Ectodermal cell (in vitro differentiated cells): ENCODE data around the gene ZNF385C.

Experiments used
- H3K27ac ChIP-seq: 2 replicates; pipeline ENCODE4 v1.7.0; 2013; ENCODE audit warnings: mild to moderate bottlenecking, low read depth, low read length; ENCODE audit not compliant: insufficient read depth, poor library complexity, severe bottlenecking
- H3K27me3 ChIP-seq: 2 replicates; pipeline ENCODE4 v1.7.0; 2013; ENCODE audit warnings: mild to moderate bottlenecking, low read length; ENCODE audit not compliant: insufficient read depth, control insufficient read depth, poor library complexity, severe bottlenecking
- H3K36me3 ChIP-seq: one replicate; pipeline ENCODE4 v1.7.0; 2013; ENCODE audit warnings: low read length; ENCODE audit not compliant: control insufficient read depth, insufficient read depth
- H3K4me1 ChIP-seq: one replicate; pipeline ENCODE4 v1.7.0; 2013; ENCODE audit warnings: low read length; ENCODE audit not compliant: control insufficient read depth, insufficient read depth
- H3K4me3 ChIP-seq: 2 replicates; pipeline ENCODE4 v1.7.0; 2013; ENCODE audit warnings: low read depth, low read length, control low read depth; ENCODE audit not compliant: insufficient read depth
- H3K9me3 ChIP-seq: 2 replicates; pipeline ENCODE4 v1.7.0; 2013; ENCODE audit warnings: mild to moderate bottlenecking, low read length, moderate library complexity; ENCODE audit not compliant: control insufficient read depth
- WGBS, 2 experiments: methylation state at CpG; one replicate each; pipeline ENCODE4 v1.1.7; 2013; ENCODE audit warnings: missing lambda C conversion rate in 2 of 2; 5-methylcytosine and 5-hydroxymethylcytosine counted together

ZNF385C gene

GRCh38 chr17:42002792-42003301 lies 95.4 kb downstream of the ZNF385C start:
- WGBS, 2 experiments: 92 to 95% methylated on average over 3 of the region's 3 CpGs

DNA sequence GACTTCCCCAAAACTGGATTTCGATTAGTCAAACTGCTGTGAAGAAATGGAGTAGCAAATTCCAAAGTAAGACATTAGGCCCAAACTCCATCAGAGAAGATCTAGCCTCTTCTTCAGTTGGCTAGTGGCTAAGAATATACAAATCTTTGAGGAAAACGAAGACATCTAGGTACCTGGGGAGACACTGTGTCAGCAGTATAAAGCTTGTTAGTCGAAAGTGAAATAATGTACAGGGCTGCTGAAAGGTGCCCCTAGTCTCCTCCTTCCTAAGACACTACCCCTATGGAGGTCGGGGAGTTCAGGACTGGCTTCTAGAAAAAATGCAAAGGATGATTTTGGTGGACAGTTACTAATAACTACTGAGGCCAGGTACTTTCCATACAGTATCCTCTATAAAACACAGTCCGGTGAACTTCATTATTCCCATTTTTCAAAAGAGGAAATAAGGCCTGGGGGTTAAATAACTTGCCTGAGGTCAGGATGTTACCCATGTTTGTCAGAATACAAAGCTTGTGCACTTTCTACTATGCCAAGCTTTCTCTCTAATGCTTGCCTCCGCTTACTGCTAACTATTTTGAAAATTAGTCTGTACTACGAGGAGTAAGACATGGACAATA lies 96.0 kb downstream of the ZNF385C start:
- WGBS, 2 experiments: 98% methylated on average over 6 of the region's 7 CpGs

More at GRCh38 chr17:42002792-42003301, 95.4 kb downstream of the ZNF385C start:
- H3K36me3 ChIP-seq: peaks cover 18% of the 10 kb centered on the region
- no peak overlapping the region for H3K4me3 ChIP-seq
- H3K9me3 ChIP-seq: no peaks in the 10 kb centered on the region
- no peaks in the 10 kb centered on the region for H3K27me3 ChIP-seq
- no peak overlapping the region for H3K27ac ChIP-seq
- H3K4me1 ChIP-seq: no peaks in the 10 kb centered on the region

GRCh38 chr17:42001729-42002128 lies 96.5 kb downstream of the ZNF385C start:
- no peaks in the 10 kb centered on the region for H3K9me3 ChIP-seq
- no peak overlapping the region for H3K27ac ChIP-seq
- WGBS, 2 experiments: 100% methylated on average over 1 to 2 of the region's 2 CpGs
- no peaks in the 10 kb centered on the region for H3K27me3 ChIP-seq
- peaks cover 28% of the 10 kb centered on the region for H3K36me3 ChIP-seq
- no peak overlapping the region for H3K4me3 ChIP-seq
- no peaks in the 10 kb centered on the region for H3K4me1 ChIP-seq

More for the DNA sequence above, 96.0 kb downstream of the ZNF385C start:
- Histone ChIP-seq H3K27ac (no peak overlapping the region), H3K27me3 (no peaks in the 10 kb centered on the region), H3K4me3 (no peak overlapping the region), H3K4me1 (no peaks in the 10 kb centered on the region), H3K36me3 (peaks cover 22% of the 10 kb centered on the region), H3K9me3 (no peaks in the 10 kb centered on the region)

- Histone ChIP-seq H3K9me3 (no peaks in the 10 kb centered on the region), H3K27me3 (no peaks in the 10 kb centered on the region), H3K27ac (no peak overlapping the region), H3K4me3 (no peak overlapping the region), H3K4me1 (no peaks in the 10 kb centered on the region), H3K36me3 (peaks cover 40% of the 10 kb centered on the region)
- 97 to 100% methylated on average over 2 to 3 of the region's 3 CpGs for WGBS, 2 experiments
These were observed 97.7 kb downstream of the ZNF385C start for GRCh38 chr17:42000413-42001133.

DNA sequence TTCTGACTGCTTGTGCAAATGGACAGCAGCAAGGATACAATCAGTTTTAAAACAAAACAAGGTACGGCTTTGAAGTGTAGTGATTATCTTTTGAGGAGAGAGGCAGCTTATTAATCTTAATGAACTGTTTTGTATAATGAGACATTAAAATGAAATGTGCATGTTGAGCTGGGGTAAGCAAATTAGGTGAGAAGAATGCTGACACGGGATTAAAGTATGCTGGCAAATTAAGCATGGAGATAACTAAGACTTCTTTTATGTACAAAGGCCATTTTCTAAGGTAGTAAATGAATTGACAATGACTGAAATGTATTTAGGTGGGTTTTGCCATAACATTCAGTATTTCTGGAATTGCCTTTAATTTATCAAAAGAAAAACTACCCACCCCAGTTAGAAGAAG lies 99.8 kb downstream of the ZNF385C start:
- Histone ChIP-seq H3K4me1 (no peaks in the 10 kb centered on the region), H3K9me3 (no peaks in the 10 kb centered on the region), H3K36me3 (peaks cover 53% of the 10 kb centered on the region), H3K4me3 (no peak overlapping the region), H3K27me3 (no peaks in the 10 kb centered on the region), H3K27ac (no peak overlapping the region)
- 47 to 50% methylated on average over 2 of the region's 2 CpGs for WGBS, 2 experiments

DNA sequence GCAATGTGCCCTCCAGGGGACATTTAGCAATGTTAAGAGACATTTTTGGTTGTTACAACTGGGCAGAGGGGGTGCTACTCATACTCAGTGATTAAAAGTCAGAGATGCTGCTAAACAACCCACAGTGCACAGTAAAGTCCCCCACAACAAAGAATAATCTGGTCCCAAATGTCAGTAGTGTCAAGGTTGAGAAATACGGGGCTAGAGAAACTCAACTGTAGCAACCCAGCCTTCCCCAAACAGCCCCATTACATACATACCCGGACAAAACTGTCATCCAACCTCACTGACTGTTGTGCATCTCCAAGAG lies 101.5 kb downstream of the ZNF385C start:
- H3K9me3 ChIP-seq: no peaks in the 10 kb centered on the region

DNA sequence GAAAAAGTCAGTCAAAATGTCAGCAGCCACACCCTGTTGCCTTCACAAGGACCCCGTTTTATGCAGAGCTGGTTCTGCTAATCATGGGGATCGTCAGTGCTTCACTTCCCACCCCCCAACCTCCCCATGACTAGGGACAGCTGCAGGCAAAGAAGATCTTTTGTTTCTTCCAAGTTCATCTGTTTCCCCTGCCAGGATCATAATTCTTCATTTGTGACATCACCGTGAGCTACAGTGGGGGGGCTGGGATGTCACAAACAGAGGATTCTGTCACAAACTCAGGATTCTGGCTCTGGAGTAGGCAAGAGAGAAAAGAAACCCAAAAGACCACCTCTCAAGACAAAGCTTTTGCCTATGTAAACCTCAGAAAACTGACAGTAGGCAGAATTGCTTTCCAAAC lies 105.7 kb downstream of the ZNF385C start:
- H3K4me3 ChIP-seq: no peak overlapping the region

More for the DNA sequence above, 101.5 kb downstream of the ZNF385C start:
- peaks cover 67% of the 10 kb centered on the region for H3K36me3 ChIP-seq
- no peak overlapping the region for H3K4me3 ChIP-seq
- no peaks in the 10 kb centered on the region for H3K4me1 ChIP-seq
- H3K27ac ChIP-seq: no peak overlapping the region
- H3K27me3 ChIP-seq: no peaks in the 10 kb centered on the region
- 90 to 100% methylated on average over 2 of the region's 2 CpGs for WGBS, 2 experiments

DNA sequence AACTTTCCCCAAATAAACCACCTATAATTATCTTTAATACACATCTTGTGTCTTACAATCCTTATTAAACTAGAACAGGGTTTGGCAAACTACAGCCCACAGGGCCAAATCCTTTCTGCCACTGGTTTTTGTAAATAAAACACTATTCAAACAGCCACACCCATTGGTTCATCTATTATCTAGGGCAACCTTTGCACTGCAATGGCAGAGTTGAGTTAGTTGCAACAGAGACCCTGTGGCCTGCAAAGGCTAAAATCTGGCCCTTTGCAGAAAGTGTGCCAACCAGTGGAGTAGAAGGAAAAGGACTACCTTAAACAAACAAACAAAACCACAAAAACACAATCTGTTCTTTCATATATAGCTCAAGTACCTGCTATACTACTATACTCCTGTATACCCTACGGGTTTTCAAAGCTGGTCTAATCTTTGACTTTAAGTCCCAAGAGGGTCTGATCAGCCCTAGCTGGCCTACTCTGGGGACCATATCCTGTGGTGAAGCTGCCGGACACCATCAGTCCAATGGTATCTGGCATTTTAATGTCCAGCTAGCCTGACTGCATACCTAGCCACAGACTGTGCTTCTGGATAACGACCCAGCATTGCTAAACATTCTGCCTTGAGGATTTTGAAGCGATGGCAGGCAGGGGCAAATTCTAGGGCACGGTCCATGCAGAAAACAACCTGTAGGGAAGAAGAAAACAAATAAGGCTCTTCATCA lies 108.4 kb downstream of the ZNF385C start:
- WGBS, 2 experiments: 87 to 89% methylated on average over 5 of the region's 5 CpGs
- no peak overlapping the region for H3K27ac ChIP-seq
- no peaks in the 10 kb centered on the region for H3K9me3 ChIP-seq
- no peak overlapping the region for H3K4me3 ChIP-seq
- no peaks in the 10 kb centered on the region for H3K4me1 ChIP-seq
- H3K36me3 ChIP-seq: peaks cover 73% of the 10 kb centered on the region
- H3K27me3 ChIP-seq: no peaks in the 10 kb centered on the region

More for the DNA sequence above, 105.7 kb downstream of the ZNF385C start:
- no peak overlapping the region for H3K27ac ChIP-seq
- H3K27me3 ChIP-seq: no peaks in the 10 kb centered on the region
- 97% methylated on average over 3 of the region's 3 CpGs for WGBS, 2 experiments
- peaks cover 77% of the 10 kb centered on the region for H3K36me3 ChIP-seq
- no peaks in the 10 kb centered on the region for H3K9me3 ChIP-seq
- no peaks in the 10 kb centered on the region for H3K4me1 ChIP-seq

GRCh38 chr17:41988418-41988817 lies 109.9 kb downstream of the ZNF385C start:
- no peak overlapping the region for H3K27ac ChIP-seq
- 88 to 100% methylated on average over 2 of the region's 2 CpGs for WGBS, 2 experiments
- no peaks in the 10 kb centered on the region for H3K4me1 ChIP-seq
- peaks cover 70% of the 10 kb centered on the region for H3K36me3 ChIP-seq
- no peaks in the 10 kb centered on the region for H3K27me3 ChIP-seq
- no peak overlapping the region for H3K4me3 ChIP-seq
- H3K9me3 ChIP-seq: no peaks in the 10 kb centered on the region

- H3K9me3 ChIP-seq: no peaks in the 10 kb centered on the region
- H3K36me3 ChIP-seq: peaks cover 71% of the 10 kb centered on the region
- H3K27ac ChIP-seq: no peak overlapping the region
- no peaks in the 10 kb centered on the region for H3K27me3 ChIP-seq
- no peak overlapping the region for H3K4me3 ChIP-seq
- no peaks in the 10 kb centered on the region for H3K4me1 ChIP-seq
- 95 to 97% methylated on average over 3 of the region's 3 CpGs for WGBS, 2 experiments
These were observed 110.6 kb downstream of the ZNF385C start for GRCh38 chr17:41987642-41988041.
